Hematopoietic multipotent progenitor cell treated with erythropoietin and hydrocortisone succinate and interleukin-3 and kit ligand, for 17 days (in vitro differentiated cells): ENCODE results near the gene ZNF385C.
"Not testable (repeated sequence)": the region's sequence is repeated elsewhere in the genome, so short reads cannot be mapped to it uniquely, and the experiment has no call there.

Experiments
- DNase-seq: peaks from one replicate; pipeline ENCODE4 v3.0.0-alpha.2; 2015; ENCODE audit warnings: low spot score

Gene ZNF385C

GRCh38 chr17:42019509-42020404 lies 78.5 kb downstream of the ZNF385C start, which contains the start of gene NKIRAS2:
Gene NKIRAS2 (plus strand): TSS chr17:42020090. CDS start chr17:42021578, 1,488 bp downstream.
- peak; percentile 90 for DNase-seq

DNA sequence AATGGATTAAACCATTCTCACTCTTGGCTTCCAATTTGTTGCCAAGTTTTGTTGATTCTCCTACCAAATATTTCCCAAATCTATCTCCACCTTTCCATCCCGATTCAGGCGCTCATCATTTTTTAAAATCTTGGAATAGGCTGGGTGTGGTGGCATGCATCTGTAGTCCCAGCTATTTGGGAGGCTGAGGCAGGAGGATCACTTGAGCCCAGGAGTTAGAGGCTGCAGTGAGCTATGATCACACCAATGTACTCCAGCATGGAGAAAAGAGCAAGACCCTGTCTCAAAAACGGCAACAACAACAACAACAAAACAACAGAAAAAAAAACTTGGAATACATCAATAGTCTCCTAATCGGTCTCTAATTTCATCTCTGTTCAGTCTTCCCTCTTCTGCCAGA lies 79.3 kb downstream of the ZNF385C start:
- DNase-seq, result no peak

- no peak for DNase-seq
Observed at GRCh38 chr17:42018339-42018738, 79.9 kb downstream of the ZNF385C start.

DNA sequence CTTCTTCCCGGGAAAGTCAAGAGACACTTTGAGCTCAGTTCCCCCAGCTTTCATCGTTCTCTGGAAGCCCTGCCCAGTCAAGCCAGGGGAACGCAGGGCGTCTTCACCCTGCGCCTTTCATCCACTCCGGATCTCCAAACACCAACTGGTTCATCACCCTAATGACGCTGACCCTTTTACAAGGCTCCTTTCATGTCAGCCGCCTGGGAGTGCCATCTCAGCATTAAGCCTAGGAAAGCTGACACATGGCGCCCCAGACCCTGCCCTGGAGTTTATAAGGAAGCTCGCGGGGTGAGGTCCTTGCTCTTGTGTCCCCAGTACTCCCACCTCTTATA lies 80.4 kb downstream of the ZNF385C start:
- DNase-seq, result no peak

GRCh38 chr17:42016941-42017865 lies 81.1 kb downstream of the ZNF385C start, which contains the start of gene DNAJC7:
Gene DNAJC7 (minus strand): TSS chr17:42017439. CDS start chr17:42017416, 23 bp downstream.
- peak; percentile 91 for DNase-seq

- DNase-seq, result peak; percentile 70
Observed at GRCh38 chr17:42016411-42016831, 81.9 kb downstream of the ZNF385C start.

DNA sequence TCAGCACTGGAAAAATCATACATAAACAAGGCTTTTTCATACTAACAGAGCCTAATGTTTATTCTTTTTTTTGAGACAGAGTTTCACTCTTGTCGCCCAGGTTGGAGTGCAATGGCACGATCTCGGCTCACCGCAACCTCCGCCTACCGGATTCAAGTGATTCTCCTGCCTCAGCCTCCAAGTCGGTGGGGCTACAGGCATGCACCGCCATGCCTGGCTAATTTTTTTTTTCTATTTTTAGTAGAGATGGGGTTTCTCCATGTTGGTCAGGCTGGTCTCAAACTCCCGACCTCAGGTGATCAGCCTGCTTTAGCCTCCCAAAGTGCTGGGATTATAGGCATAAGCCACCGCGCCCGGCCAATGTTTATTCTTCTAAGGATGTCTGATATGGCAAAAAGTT lies 84.5 kb downstream of the ZNF385C start:
- not testable (repeated sequence) for DNase-seq

GRCh38 chr17:42012363-42012762 lies 85.9 kb downstream of the ZNF385C start:
- not testable (repeated sequence) for DNase-seq

DNA sequence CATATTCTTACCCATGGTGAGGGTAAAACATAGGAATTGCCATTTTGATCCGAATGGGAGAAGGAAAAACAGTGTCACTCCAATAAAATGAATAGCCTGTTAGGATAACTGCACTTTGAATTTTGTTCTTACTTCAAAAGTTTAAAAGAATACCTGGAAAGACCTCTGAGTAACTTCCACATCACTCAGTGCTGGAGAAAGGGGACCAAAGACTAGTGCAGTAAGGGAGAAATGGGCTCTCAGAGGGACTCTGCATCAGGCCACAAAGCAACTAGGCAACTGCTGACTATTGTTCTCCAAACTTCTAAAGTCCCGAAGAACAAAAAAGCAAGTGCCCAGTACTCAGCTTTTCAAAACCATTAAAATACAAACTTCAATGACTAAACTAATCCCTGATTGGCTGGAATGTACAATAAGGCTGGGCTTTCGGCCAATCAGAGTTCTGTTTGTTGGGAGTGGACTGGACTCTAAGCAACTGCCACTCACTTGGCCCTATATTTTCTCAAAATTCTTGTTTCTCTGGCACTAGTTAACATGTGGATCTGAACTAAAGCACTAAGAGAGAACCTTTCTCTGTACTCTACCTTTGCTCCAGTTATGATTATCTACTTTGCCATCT lies 87.3 kb downstream of the ZNF385C start:
- DNase-seq, result no peak

GRCh38 chr17:42010266-42010680 lies 88.0 kb downstream of the ZNF385C start:
- DNase-seq, result not testable (repeated sequence)

DNA sequence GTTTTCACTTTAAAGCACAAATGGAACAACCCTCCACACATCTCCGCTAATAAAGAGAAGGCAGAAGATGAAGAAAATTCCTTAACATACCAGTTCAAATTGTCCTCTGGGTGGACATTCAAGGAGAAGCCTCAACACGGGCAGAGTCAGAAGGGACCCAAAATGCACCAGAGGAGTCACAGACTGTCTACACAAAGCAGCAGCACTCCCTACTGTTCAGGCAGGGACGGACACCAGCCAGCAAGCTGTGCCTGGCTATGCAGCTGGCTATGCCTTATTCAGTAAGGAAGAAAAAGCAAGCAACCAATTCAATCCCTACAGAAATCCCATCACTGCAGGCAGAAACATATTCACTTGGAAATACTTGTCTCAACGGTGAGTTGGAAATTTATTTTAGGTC lies 89.1 kb downstream of the ZNF385C start:
- no peak for DNase-seq

GRCh38 chr17:42005166-42005565 lies 93.1 kb downstream of the ZNF385C start:
- DNase-seq, result no peak

- no peak for DNase-seq
Observed at GRCh38 chr17:42002792-42003301, 95.4 kb downstream of the ZNF385C start.

GRCh38 chr17:42002175-42002791 lies 96.0 kb downstream of the ZNF385C start:
- no peak for DNase-seq

DNA sequence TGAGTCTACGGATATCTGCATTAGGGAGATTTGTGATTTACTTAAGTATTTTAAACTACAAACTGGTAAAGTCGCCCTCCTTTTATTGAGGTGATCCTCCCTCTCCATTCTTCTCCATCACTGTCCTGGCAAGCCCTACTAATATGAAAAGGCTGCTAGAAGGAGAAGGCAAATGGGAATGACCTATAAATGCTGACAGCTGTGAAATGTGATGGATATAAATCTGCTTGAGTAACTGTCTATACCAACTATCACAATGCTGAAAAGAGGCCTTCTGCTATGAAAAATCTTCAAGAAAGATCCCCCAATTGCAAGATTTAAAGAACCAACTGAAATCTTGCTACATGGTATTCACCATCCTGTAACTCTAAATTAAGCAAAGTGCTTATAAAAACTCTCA lies 96.5 kb downstream of the ZNF385C start:
- no peak for DNase-seq

DNA sequence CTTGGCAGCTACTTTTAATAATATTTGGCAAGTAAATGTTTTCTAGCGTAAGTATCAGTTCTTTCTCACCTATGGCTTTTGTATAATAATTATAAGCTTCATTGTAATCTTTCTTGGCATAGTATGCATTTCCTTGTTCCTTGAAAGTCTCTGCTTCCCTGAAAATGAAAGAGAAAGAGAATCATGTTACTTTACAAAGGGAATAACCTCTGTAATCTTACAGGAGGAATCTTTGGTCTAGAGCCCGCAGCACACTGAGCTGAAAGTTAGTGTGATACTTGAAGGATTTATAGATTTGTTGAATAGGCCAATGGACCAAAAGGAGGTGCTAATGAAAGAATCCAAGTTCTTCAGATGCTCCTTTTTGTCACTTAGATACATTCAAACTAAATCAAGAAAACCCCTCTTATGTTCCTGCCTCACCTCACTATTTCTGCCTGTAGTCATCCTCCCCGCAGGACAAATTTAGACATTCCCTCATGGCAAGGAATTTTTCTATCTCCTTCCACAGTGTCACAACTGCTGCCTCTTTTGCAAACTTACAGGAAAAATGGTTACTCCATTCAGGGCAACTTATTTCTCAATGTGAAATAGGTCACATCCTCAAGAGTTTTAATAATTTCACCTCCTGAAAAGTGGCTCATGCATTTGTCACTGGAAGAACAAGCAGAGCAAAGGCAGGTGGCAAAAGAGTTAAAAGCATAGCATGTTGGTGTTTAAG lies 97.7 kb downstream of the ZNF385C start:
- DNase-seq, result no peak

DNA sequence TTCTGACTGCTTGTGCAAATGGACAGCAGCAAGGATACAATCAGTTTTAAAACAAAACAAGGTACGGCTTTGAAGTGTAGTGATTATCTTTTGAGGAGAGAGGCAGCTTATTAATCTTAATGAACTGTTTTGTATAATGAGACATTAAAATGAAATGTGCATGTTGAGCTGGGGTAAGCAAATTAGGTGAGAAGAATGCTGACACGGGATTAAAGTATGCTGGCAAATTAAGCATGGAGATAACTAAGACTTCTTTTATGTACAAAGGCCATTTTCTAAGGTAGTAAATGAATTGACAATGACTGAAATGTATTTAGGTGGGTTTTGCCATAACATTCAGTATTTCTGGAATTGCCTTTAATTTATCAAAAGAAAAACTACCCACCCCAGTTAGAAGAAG lies 99.8 kb downstream of the ZNF385C start:
- no peak for DNase-seq

DNA sequence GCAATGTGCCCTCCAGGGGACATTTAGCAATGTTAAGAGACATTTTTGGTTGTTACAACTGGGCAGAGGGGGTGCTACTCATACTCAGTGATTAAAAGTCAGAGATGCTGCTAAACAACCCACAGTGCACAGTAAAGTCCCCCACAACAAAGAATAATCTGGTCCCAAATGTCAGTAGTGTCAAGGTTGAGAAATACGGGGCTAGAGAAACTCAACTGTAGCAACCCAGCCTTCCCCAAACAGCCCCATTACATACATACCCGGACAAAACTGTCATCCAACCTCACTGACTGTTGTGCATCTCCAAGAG lies 101.5 kb downstream of the ZNF385C start:
- DNase-seq, result no peak

GRCh38 chr17:41992576-41992975 lies 105.7 kb downstream of the ZNF385C start:
- DNase-seq, result no peak

- DNase-seq, result no peak
Observed at GRCh38 chr17:41989702-41990419, 108.4 kb downstream of the ZNF385C start.
